Left lobe of liver (tissue), 2 donors: Measurements from ENCODE around the gene UMAD1. TPM values are rescaled to one million over a fixed set of nuclear protein-coding genes. Genes with fewer than 3 reads are reported as not detected.
"Not testable (repeated sequence)": the region's sequence is repeated elsewhere in the genome, so short reads cannot be mapped to it uniquely, and the experiment has no call there.

Experiments used
- ATAC-seq: fragments of 200-7000 bp; cut with Tn5 transposase; one replicate; pipeline ENCODE4 v1.9.1; 2020; ENCODE audit warnings: mild to moderate bottlenecking, moderate library complexity
- DNase-seq: peaks from one replicate; pipeline ENCODE4 v3.0.0-alpha.2; 2020; ENCODE audit warnings: low spot score
- total RNA-seq: library from RNA; stranded (reverse); gene quantifications from one replicate; pipeline ENCODE4 v1.2.1, GENCODE V29; 2021
- donor health status: DM: no; HTN: no; CAD: no; lungs with moderate emphysema.
- donor health status: DM: no; HTN: yes; CAD: no.

UMAD1 gene
- total RNA-seq, 1 donor from 2014 or later, result 7.8 TPM

- no peak for ATAC-seq
- DNase-seq, result no peak
Measured at GRCh38 chr7:7819442-7820247, 179.1 kb downstream of the UMAD1 start.

- DNase-seq (no peak), ATAC-seq (no peak)
Measured at GRCh38 chr7:7820409-7820808, 179.9 kb downstream of the UMAD1 start.

GRCh38 chr7:7820939-7821338, 180.4 kb downstream of the UMAD1 start:
- no peak for DNase-seq
- ATAC-seq, result no peak

- DNase-seq (no peak), ATAC-seq (no peak)
Measured at GRCh38 chr7:7821517-7821916, 181.0 kb downstream of the UMAD1 start.

GRCh38 chr7:7825294-7825693, 184.7 kb downstream of the UMAD1 start:
- ATAC-seq, DNase-seq: not testable (repeated sequence)

GRCh38 chr7:7829667-7830066, 189.1 kb downstream of the UMAD1 start:
- ATAC-seq (peak; percentile 50), DNase-seq (no peak)

- DNase-seq (peak; percentile 80), ATAC-seq (peak; percentile 98)
Measured at GRCh38 chr7:7830122-7830878, 189.7 kb downstream of the UMAD1 start.

GRCh38 chr7:7832518-7832917, 192.0 kb downstream of the UMAD1 start:
- no peak for DNase-seq

GRCh38 chr7:7834761-7835160, 194.2 kb downstream of the UMAD1 start:
- no peak for DNase-seq
- ATAC-seq, result no peak

More at GRCh38 chr7:7832518-7832917, 192.0 kb downstream of the UMAD1 start:
- ATAC-seq, result no peak

- ATAC-seq (no peak), DNase-seq (no peak)
Measured at GRCh38 chr7:7841027-7841426, 200.5 kb downstream of the UMAD1 start.

GRCh38 chr7:7843240-7843639, 202.7 kb downstream of the UMAD1 start:
- DNase-seq, result no peak

GRCh38 chr7:7843972-7844371, 203.4 kb downstream of the UMAD1 start:
- ATAC-seq (no peak), DNase-seq (no peak)

More at GRCh38 chr7:7843240-7843639, 202.7 kb downstream of the UMAD1 start:
- no peak for ATAC-seq

GRCh38 chr7:7848246-7848645, 207.7 kb downstream of the UMAD1 start:
- DNase-seq, result no peak
- ATAC-seq, result no peak

- ATAC-seq, result no peak
- no peak for DNase-seq
Measured at GRCh38 chr7:7848892-7849291, 208.3 kb downstream of the UMAD1 start.

GRCh38 chr7:7850150-7850549, 209.6 kb downstream of the UMAD1 start:
- DNase-seq (no peak), ATAC-seq (no peak)

- DNase-seq, result no peak
- no peak for ATAC-seq
Measured at GRCh38 chr7:7851381-7851780, 210.8 kb downstream of the UMAD1 start.

GRCh38 chr7:7851991-7852390, 211.4 kb downstream of the UMAD1 start:
- ATAC-seq, result no peak
- no peak for DNase-seq

GRCh38 chr7:7857143-7857583, 216.6 kb downstream of the UMAD1 start:
- ATAC-seq (no peak), DNase-seq (no peak)

- DNase-seq (no peak), ATAC-seq (no peak)
Measured at GRCh38 chr7:7858559-7858958, 218.0 kb downstream of the UMAD1 start.

- no peak for ATAC-seq
- no peak for DNase-seq
Measured at GRCh38 chr7:7859411-7859810, 218.9 kb downstream of the UMAD1 start.

GRCh38 chr7:7861211-7861633, 220.7 kb downstream of the UMAD1 start:
- ATAC-seq (peak; percentile 73), DNase-seq (no peak)

- ATAC-seq, result no peak
- no peak for DNase-seq
Measured at GRCh38 chr7:7862393-7862792, 221.8 kb downstream of the UMAD1 start.
